DMS79 (cell line): ENCODE measurements around the gene HSF2.

Experiments
- DNase-seq: peaks from one replicate; lab custom pipeline; 2025; lab: John Stamatoyannopoulos, UW

The HSF2 gene

GRCh38 chr6:122399055-122399347, 451 bp upstream of the HSF2 start:
- no peak for DNase-seq

DNA sequence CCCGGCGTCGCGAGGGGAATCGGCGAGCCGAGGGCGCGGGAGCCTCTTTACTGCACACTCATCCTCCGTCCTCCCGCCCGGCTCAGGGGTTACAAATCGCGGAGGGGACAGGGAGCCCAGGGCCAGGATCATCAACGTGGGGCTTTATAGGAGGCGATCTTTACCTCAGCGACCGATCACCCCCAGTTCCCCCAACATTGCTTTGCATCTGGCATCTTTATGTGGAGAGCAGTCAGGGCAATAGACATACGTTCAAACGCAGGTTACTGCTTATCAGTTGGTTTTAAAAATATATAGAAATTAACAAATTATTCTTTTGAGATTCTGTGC, 634 bp downstream of the HSF2 start:
- DNase-seq, result no peak

DNA sequence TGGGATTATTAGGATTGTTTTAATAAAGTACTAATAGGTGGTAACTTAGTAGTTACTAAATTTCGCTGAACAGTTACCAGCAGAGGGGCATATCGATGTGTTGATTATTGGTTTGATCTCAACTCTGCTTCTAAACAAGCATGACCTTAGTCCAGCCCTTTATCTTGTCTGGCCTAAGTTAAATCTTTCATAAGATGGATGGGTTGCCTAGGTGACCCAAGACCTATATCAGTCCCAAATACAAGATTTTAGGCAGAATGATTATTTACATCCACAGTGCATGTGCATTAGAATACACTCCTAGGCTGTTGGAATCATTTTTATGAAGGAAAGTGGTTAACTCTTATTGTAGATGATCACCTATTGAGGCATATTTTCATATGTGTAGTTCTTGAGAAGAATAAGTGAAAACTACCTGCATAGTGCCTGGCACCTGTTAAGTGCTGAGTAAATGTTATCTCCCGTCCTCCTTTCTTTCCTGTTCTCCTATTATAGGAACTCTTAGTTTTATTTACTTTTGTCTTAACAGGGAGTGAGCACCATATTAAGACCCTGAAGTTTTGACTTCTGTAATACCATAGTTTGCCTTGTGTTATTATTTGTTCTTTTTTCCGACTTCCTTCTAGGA, 1.1 kb downstream of the HSF2 start:
- no peak for DNase-seq

DNA sequence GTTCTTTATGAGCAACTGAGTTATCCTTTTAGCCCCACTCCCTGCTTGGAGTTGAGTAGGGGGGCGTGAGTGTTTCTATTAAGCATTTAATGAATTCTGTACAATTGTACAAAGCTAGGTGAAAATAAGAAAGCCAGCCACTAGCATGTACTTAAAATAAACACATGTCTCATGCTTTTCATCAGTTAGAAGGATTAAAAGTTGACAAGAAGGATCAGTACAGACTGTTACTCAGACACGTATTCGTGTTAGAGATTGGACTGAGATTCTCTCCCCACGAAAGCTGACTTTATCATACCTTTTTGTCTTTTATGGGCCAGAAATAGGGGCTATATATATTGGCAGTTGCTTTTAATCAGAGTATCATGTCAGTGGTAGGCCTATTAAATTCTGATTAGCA, 1.7 kb downstream of the HSF2 start:
- no peak for DNase-seq

GRCh38 chr6:122404444-122404843, 5.0 kb downstream of the HSF2 start:
- DNase-seq, result no peak

- DNase-seq, result no peak
Measured at GRCh38 chr6:122405417-122405816, 6.0 kb downstream of the HSF2 start.

DNA sequence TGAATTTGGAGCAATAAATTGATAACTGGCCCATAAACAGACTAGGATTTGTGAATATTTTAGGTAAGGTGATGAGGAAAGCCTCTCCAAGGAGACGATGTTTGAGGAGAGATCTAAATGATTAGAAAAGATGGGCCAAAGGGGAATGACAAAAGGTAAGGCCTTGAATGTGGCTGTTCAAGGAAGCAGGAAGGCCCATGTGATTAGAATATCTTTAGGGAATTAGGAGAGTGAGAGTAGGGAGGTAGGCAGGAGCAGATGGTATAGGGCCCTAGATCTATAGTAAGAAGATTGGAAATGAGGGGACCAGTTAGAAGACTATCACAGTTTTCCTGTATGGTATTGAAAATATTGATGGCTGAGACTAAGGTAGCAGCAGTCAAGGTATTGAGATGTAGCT, 6.7 kb downstream of the HSF2 start:
- DNase-seq, result no peak

GRCh38 chr6:122407712-122408111, 8.3 kb downstream of the HSF2 start:
- no peak for DNase-seq

DNA sequence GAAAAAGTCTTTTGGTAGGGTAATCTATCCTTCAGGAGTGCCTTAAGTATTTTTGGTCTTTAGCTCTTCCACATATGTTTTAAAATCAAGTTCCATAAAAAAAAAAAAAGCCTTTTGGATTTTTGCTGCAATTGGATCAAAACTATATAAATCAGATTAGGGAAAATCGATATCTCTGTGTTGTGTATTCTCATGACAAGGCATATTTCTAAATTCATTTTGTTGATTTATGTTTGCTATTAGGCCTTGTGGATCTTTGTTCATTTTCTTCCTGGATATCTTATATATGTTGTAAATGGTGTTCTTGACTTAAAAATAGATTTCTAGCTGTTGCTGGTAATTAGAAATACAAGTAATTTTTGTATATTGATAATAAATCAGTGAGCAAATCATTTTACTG, 8.8 kb downstream of the HSF2 start:
- no peak for DNase-seq

- no peak for DNase-seq
Measured at GRCh38 chr6:122408702-122409458, 9.4 kb downstream of the HSF2 start.

GRCh38 chr6:122412001-122412400, 12.5 kb downstream of the HSF2 start:
- DNase-seq, result no peak

DNA sequence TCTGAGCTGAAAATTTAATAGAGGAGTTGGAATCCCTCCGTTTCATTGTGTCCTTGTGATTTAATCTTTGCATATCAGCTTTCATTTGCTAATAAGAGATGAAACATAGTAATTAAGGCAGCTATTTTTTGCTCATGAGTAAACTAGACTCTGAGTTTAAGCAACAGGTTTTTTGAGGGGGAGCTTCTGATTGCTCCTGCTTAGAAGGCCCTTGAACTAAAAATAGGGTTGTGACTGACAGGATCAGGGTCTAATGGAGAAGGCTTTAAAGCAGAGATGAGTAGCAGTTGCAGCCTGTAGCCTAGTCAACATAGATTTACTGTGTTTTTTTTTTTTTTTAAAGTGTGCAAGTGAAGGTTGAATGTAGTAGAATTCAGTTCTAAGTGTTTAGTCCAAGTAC, 17.4 kb downstream of the HSF2 start:
- DNase-seq, result no peak

DNA sequence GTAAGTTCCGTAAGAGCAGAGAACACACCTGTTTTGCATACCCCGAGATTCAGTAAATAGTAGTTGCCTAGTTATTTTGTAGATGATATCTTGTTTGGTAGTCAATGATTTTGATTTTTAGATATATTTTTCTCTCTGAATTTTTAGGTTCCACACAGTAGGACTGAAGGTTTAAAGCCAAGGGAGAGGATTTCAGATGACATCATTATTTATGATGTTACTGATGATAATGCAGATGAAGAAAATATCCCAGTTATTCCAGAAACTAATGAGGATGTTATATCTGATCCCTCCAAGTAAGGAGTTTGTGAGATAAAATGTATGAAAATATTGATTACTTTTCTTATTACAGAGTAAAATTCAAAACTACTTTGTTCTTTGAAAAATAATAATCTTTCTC, 22.6 kb downstream of the HSF2 start:
- DNase-seq, result no peak

DNA sequence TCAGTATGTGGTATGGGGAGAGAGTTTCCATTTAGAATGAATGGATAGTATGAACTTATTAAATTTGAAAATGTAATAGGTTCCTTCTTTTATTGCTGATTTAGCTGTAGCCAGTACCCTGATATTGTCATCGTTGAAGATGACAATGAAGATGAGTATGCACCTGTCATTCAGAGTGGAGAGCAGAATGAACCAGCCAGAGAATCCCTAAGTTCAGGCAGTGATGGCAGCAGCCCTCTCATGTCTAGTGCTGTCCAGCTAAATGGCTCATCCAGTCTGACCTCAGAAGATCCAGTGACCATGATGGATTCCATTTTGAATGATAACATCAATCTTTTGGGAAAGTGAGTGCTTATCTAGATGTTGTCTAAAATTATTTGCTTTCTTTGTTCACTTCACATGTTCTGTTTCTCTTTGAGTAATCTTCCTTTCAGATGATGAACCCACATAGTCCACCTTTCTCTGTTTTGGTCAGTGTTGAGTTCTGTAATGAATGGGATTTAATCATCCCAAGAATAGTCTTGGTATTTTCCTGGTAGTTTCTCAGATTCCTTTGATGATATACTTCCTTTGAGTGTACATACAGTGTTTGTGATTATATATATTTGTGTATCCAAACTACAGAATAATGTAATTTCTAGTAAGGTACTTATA, 23.3 kb downstream of the HSF2 start:
- DNase-seq, result no peak

DNA sequence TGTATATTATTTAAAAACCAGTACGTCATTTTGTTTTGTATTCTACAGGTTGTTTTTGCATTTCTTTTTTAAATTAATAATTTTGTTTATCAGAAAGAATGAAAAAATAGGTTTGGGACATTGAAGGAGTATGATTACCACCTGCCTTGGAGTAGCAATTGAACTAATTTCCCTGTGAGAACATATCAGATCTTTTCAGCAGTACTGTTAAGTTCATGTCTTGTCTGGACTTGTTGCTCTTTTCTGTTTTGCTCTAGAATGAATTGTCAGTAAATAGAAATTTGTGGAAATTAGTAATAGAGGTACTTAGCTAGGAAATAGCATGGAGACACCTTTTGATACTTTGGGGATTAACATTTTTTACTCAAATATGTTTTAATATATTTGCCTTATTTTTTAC, 24.3 kb downstream of the HSF2 start:
- DNase-seq, result no peak

- no peak for DNase-seq
Measured at GRCh38 chr6:122426597-122426996, 27.1 kb downstream of the HSF2 start.

GRCh38 chr6:122428781-122429180, 29.3 kb downstream of the HSF2 start:
- DNase-seq, result no peak

GRCh38 chr6:122429323-122429722, 29.9 kb downstream of the HSF2 start:
- DNase-seq, result no peak

DNA sequence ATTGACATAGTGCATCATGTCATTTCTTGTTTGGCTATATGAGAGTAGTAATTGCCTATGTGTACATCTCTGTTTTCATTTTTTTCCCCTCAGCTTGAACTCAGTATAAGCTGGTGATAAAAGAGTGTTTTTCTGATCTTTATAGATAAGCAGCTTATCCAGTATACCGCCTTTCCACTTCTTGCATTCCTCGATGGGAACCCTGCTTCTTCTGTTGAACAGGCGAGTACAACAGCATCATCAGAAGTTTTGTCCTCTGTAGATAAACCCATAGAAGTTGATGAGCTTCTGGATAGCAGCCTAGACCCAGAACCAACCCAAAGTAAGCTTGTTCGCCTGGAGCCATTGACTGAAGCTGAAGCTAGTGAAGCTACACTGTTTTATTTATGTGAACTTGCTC, 32.3 kb downstream of the HSF2 start:
- no peak for DNase-seq

DNA sequence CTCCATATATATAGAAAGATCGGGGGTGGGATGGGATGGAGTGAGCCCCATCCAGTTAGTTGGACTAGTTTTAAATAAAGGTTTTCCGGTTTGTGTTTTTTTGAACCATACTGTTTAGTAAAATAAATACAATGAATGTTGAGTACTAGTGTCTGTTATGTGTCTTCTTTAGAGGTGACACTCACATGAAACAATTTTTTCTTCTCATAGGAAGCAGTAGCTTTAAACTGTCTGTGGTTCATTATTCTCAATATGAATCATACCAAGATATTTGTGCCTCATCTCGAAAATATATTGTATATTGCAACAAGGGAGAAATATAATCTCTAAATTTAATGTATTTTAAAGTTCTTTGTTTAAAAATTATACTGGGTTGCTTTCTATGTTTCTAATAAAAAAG, 33.4 kb downstream of the HSF2 start:
- no peak for DNase-seq

DNA sequence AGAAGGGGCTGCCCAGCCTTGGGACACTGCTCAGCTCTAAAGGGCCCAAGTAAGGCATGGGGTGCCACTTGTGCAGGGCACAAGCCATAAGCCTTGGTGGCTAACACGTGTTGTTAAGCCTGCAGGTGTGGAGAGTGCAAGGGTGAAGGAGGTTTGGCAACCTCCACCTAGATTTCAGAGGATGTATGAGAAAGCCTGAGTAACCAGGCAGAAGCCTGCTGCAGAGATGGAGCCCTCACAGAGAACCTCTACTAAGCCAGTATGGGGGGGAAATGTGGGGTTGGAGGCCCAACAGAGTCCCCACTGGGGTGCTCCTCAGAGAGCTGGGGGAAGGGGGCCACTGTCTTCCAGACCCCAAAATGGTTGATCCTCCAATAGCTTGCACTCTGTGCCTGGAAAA, 39.5 kb downstream of the HSF2 start:
- DNase-seq, result no peak

DNA sequence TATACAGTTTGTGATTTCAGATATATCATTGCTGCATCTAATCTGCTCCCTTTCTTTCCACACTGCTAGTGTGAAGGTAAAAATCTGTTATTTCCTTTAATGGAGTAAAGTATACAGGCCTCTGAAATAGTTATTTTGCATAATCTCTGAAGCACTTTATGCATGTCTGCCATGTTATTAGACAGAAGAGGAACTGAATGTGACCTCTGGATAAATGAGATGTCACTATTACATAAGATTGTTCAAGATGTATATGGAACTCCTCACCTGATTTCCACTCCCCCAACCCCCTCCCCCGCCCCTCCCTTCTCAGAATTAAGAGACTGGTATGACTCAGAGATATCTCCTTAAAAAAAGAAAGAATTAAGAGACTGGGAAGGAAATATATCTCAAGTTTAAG, 45.8 kb downstream of the HSF2 start:
- no peak for DNase-seq

- no peak for DNase-seq
Measured at GRCh38 chr6:122449069-122449468, 49.6 kb downstream of the HSF2 start.

- no peak for DNase-seq
Measured at GRCh38 chr6:122452509-122452908, 53.1 kb downstream of the HSF2 start.
